Prostate gland (tissue), 2 donors: Measurements from ENCODE around the gene DENND1B. TPM values are rescaled to one million over a fixed set of nuclear protein-coding genes. Genes with fewer than 3 reads are reported as not detected.

Source experiments
- DNase-seq: peaks from one replicate; pipeline ENCODE4 v3.0.0-alpha.2; 2019; ENCODE audit warnings: low spot score
- H3K27ac ChIP-seq, 2 donors: fragments of 200-600 bp; sonication (generic); 2 replicates each; pipeline ENCODE4 v1.5.1; 2017 to 2019
- H3K27me3 ChIP-seq: fragments of 200-600 bp; sonication (generic); replicated peaks from 2 replicates; pipeline ENCODE4 v1.5.1; 2019; ENCODE audit not compliant: insufficient read depth
- H3K36me3 ChIP-seq, 2 donors: fragments of 200-600 bp; sonication (generic); 1 replicate in 1 of 2; 2 replicates in 1 of 2; pipeline versions ENCODE4 v1.5.1 to v1.8.1; 2017 to 2019
- H3K4me1 ChIP-seq: fragments of 200-600 bp; sonication (generic); replicated peaks from 2 replicates; pipeline ENCODE4 v1.5.1; 2019
- H3K4me3 ChIP-seq, 2 donors: fragments of 200-600 bp; sonication (generic); 2 replicates each; pipeline ENCODE4 v1.5.1; 2017 to 2019
- H3K9me3 ChIP-seq: fragments of 200-600 bp; sonication (generic); 2 replicates; pipeline ENCODE4 v1.5.1; 2017
- POLR2A ChIP-seq: fragments of 450-650 bp; IDR thresholded peaks from one replicate; pipeline ENCODE4 v1.6.1; 2016; ENCODE audit warnings: antibody characterized with exemption, mild to moderate bottlenecking
- POLR2AphosphoS5 ChIP-seq: sonication (generic); formaldehyde crosslinking; IDR thresholded peaks from one replicate; pipeline ENCODE4 v1.6.1; 2017; ENCODE audit warnings: antibody characterized with exemption
- WGBS: methylation state at CpG from one replicate; pipeline ENCODE4 v1.1.5; 2018; 5-methylcytosine and 5-hydroxymethylcytosine counted together
- intact Hi-C: fragments of 100-400 bp; cut with DNase I; formaldehyde crosslinking; loops from one replicate; pipeline ENCODE4 v1.14.2; 2022
- total RNA-seq, 2 donors: library from RNA; depleted of rRNA; stranded (reverse); fragments of >200 nt; gene quantifications; one replicate each; pipeline ENCODE4 v1.1.0, GENCODE V29; 2016
- TF ChIP-seq, protein P1 (sequence below), 4 experiments: fragments of 200-600 bp in 2 of 4; fragments of 450-650 bp in 2 of 4; sonication (generic) in 2 of 4; IDR thresholded peaks; 1 replicate in 3 of 4; 2 replicates in 1 of 4; pipeline ENCODE4 v1.5.1; 2016 to 2019; ENCODE audit warnings: antibody characterized with exemption in 4 of 4, mild to moderate bottlenecking in 2 of 4, moderate library complexity in 2 of 4

The DENND1B gene
- total RNA-seq, 2 donors from 2014 or later, result 13.5 to 14.1 TPM

DNA sequence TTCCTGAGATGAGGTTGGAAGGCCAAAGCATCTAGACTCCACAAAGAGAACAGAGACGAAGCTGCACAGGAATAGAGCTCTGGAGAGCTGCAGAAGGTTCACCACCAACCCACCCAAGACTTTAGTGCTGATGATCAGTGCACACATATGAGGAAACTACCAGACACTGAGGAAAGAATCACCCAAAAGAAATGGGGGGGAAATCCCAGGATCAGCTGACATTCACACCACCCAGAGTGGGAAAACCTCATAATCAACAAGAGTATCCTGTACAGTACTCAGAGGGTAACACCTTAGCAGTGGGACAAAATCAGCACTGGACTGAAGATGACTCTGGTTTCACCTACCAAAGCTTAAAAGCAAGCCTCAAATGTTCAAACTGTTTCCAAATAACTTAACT, 36.4 kb downstream of the DENND1B start:
- Histone ChIP-seq H3K27me3 (no peaks in the 10 kb centered on the region), H3K36me3 (no peaks in the 10 kb centered on the region), H3K4me1 (no peaks in the 10 kb centered on the region), H3K4me3 (no peak overlapping the region), H3K27ac (no peak overlapping the region), H3K9me3 (no peaks in the 10 kb centered on the region)
- WGBS, result 0% methylated on average over 1 of the region's 1 CpG
- intact Hi-C loops, result no loop called here
- TF ChIP-seq, protein P1, sequence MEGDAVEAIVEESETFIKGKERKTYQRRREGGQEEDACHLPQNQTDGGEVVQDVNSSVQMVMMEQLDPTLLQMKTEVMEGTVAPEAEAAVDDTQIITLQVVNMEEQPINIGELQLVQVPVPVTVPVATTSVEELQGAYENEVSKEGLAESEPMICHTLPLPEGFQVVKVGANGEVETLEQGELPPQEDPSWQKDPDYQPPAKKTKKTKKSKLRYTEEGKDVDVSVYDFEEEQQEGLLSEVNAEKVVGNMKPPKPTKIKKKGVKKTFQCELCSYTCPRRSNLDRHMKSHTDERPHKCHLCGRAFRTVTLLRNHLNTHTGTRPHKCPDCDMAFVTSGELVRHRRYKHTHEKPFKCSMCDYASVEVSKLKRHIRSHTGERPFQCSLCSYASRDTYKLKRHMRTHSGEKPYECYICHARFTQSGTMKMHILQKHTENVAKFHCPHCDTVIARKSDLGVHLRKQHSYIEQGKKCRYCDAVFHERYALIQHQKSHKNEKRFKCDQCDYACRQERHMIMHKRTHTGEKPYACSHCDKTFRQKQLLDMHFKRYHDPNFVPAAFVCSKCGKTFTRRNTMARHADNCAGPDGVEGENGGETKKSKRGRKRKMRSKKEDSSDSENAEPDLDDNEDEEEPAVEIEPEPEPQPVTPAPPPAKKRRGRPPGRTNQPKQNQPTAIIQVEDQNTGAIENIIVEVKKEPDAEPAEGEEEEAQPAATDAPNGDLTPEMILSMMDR (IDR thresholded peaks at IDR 0.05), result no peak
- TF ChIP-seq POLR2AphosphoS5 (no peak), POLR2A (no peak)
- no peak for DNase-seq

DNA sequence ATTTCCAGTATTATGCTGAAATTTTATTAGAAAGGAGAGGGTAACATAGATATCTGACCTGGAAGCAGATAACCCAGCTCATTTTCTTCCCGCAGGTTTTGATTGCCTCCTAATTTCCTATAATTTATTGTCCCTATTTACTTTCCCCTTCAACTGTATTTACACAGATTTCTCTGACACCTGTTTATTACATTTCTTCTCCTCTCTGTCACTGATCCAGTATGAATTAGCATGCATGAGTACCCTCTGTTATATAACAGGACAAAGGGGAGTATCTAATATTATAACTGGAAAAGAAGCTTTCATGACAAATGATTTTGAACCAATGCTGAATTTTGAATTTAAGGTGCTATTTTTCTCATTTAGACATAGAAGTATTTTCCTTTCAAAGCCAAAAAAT, 37.4 kb downstream of the DENND1B start:
- DNase-seq, result no peak
- 17% methylated on average over 1 of the region's 1 CpG for WGBS
- intact Hi-C loops, result no loop called here

DNA sequence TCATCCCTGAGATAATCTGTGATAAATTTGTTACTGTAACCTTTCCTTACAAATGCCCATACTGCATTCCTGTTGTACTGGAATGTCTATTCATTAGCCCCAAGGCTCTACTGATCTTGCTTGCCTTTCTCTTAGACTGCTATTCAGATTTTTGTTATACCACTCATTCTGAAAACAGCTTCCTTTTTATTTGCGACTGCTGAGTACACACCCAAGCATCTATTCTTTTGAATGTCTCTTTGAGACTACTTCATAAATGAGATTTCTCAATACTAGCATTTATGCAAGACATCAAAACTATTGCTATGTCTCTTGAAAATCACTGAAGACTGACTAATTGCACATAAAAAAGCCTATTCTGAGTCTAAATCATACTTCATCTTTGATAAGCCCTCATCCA, 38.6 kb downstream of the DENND1B start:
- 53% methylated on average over 1 of the region's 1 CpG for WGBS
- no peaks in the 10 kb centered on the region for H3K4me1 ChIP-seq

More for the DNA sequence above, 37.4 kb downstream of the DENND1B start:
- TF ChIP-seq, protein P1 (IDR thresholded peaks at IDR 0.05), result no peak
- no peak for TF ChIP-seq POLR2A
- no peak for TF ChIP-seq POLR2AphosphoS5
- Histone ChIP-seq H3K27me3 (no peaks in the 10 kb centered on the region), H3K36me3 (no peaks in the 10 kb centered on the region), H3K4me1 (no peaks in the 10 kb centered on the region), H3K4me3 (no peak overlapping the region), H3K27ac (no peak overlapping the region), H3K9me3 (no peaks in the 10 kb centered on the region)

DNA sequence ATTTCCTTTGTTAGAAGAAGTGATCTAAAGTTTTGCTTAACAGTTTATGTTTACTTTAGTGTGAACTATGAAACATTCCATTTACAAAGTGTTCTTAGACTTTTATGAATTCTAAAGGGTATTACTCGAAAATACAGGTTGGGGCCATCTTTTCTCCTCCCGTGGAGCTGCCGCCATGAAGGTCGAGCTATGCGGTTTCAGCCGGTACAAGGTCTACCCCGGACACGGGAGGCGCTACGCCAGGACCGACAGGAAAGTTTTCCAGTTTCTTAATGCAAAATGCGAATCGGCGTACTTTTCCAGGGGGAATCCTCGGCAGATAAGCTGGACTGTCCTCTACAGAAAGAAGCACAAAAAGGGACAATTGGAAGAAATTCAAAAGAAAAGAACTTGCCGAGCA, 39.8 kb downstream of the DENND1B start:
- Histone ChIP-seq H3K27me3 (no peaks in the 10 kb centered on the region), H3K27ac (no peak overlapping the region), H3K4me1 (no peaks in the 10 kb centered on the region), H3K4me3 (no peak overlapping the region), H3K36me3 (no peaks in the 10 kb centered on the region), H3K9me3 (no peaks in the 10 kb centered on the region)
- 96% methylated on average over 16 of the region's 16 CpGs for WGBS
- intact Hi-C loops, result no loop called here
- TF ChIP-seq, protein P1 (IDR thresholded peaks at IDR 0.05), result no peak
- TF ChIP-seq POLR2AphosphoS5, result no peak
- no peak for TF ChIP-seq POLR2A
- no peak for DNase-seq

More for the DNA sequence above, 38.6 kb downstream of the DENND1B start:
- Histone ChIP-seq H3K27ac (no peak overlapping the region), H3K36me3 (no peaks in the 10 kb centered on the region), H3K9me3 (no peaks in the 10 kb centered on the region), H3K4me3 (no peak overlapping the region), H3K27me3 (no peaks in the 10 kb centered on the region)
- TF ChIP-seq, protein P1 (IDR thresholded peaks at IDR 0.05), result no peak
- no peak for TF ChIP-seq POLR2AphosphoS5
- TF ChIP-seq POLR2A, result no peak
- intact Hi-C loops, result no loop called here
- DNase-seq, result no peak

DNA sequence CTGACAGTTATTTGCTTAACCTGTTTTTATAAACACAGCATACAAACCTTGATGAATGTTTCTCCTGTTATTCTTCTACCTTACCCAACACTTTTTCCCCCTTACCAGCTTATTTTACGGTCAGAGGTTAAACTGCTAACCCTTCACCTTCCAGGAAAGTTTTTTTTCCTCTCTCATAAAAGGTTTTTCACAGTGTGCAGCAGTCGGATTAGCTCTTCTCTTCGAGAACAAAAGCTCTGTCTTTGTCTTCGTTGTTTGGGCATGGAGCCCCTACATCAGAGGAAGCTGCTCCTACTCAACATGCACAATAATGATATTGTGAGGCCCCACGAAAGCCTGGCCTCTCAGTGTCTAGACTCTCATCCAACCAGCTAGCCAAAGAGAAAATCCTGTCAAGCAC, 42.0 kb downstream of the DENND1B start:
- TF ChIP-seq POLR2AphosphoS5, result no peak
- TF ChIP-seq, protein P1 (IDR thresholded peaks at IDR 0.05), result no peak
- no peak for TF ChIP-seq POLR2A
- DNase-seq, result no peak
- WGBS, result 63% methylated on average over 5 of the region's 5 CpGs
- Histone ChIP-seq H3K27ac (no peak overlapping the region), H3K4me3 (no peak overlapping the region), H3K4me1 (no peaks in the 10 kb centered on the region), H3K36me3 (no peaks in the 10 kb centered on the region), H3K27me3 (no peaks in the 10 kb centered on the region), H3K9me3 (no peaks in the 10 kb centered on the region)
- intact Hi-C loops, result no loop called here
